ENCODE results near the gene ZC2HC1C. TPM values are rescaled to one million over a fixed set of nuclear protein-coding genes. Genes with fewer than 3 reads are reported as not detected.

The ZC2HC1C gene
- total and polyA plus RNA-seq, 2 of the 13 experiments (the other 11 are each of a cell fraction or from before 2014, with no cell fraction given) = 3.3 to 3.5 TPM

DNA sequence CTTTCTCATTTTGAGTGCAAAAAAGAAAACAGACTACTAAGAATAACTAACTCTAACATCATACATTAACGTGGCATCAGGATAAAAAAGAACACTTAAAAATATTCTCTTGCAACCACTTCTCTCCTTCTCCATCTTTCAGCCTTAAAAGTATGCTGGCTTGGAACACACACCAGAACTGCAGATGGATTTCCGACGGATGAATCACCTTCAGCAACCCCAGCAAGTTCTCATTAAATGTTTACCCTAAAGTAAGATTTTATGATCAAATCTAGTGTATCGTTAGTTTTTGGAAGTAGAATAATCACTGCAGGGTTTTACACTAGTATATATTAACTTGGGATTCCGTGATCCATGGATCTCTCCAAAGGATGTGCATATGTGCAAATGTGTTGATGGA, 56.2 kb downstream of the ZC2HC1C start:
- Histone ChIP-seq H4K20me1 (ENCODE audit: insufficient read depth, low read length) (no peaks in the 10 kb centered on the region), H3K4me2 (ENCODE audit: low read depth, low read length) (peak overlapping the region; percentile 87), H3K36me3 (replicated peaks in 1 of 2; ENCODE audit: control insufficient read depth in 1 of 2, insufficient read depth in 2 of 2, low read length in 2 of 2) (peaks cover 0 to 4% of the 10 kb centered on the region in 2 experiments; a peak in 2 of 5 replicates), H3K9ac (ENCODE audit: insufficient read depth, low read depth, low read length) (peak overlapping the region; percentile 96), H3K27me3 (ENCODE audit: control insufficient read depth in 1 of 2, insufficient read depth in 2 of 2, low read length in 2 of 2) (no peaks in the 10 kb centered on the region; a peak in 1 of 5 replicates), H3K4me3 (replicated peaks in 1 of 3; ENCODE audit: insufficient read depth in 1 of 3, low read depth in 2 of 3, low read length in 3 of 3) (peak overlapping the region; percentile 83 to 90 (median 84)), H3K9me3 (ENCODE audit: low read length) (no peaks in the 10 kb centered on the region), H3K79me2 (ENCODE audit: insufficient read depth, low read length) (peaks cover 26% of the 10 kb centered on the region), H3K27ac (ENCODE audit: extremely low read length, insufficient read depth, low read length) (no peak overlapping the region), H2AFZ (ENCODE audit: low read length) (no peak overlapping the region), H3K4me1 (ENCODE audit: insufficient read depth, low read length) (peaks cover 26% of the 10 kb centered on the region)
- no peak for ATAC-seq
- POLR2A ChIA-PET = interaction anchor here (1.4 to 2.7 kb wide), 2 partner anchors 56 to 535 kb away, joined by 4 to 7 read pairs; partner anchors contain the start of genes ERG28, TTLL5 and ZC2HC1C
- intact Hi-C loops (cut with micrococcal nuclease; ENCODE audit: unreplicated experiment) = no loop called here
- no peak for FAIRE-seq
- TF ChIP-seq GZF1 (CRISPR knock-in tag; IDR thresholded peaks at IDR 0.05) = no peak
- 0 out of 2 replicates have a peak, but pooled peaks have one; percentile 1 for TF ChIP-seq NAIF1 (CRISPR knock-in tag; IDR thresholded peaks at IDR 0.05; ENCODE audit: borderline replicate concordance)
- TF ChIP-seq ZNF562 (CRISPR knock-in tag; IDR thresholded peaks at IDR 0.05; ENCODE audit: borderline replicate concordance) = no peak
- TF ChIP-seq FOSL2 (CRISPR knock-in tag; IDR thresholded peaks at IDR 0.05) = peak; percentile 26; the same call in 1 of the 2 replicates
- TF ChIP-seq, protein P1, sequence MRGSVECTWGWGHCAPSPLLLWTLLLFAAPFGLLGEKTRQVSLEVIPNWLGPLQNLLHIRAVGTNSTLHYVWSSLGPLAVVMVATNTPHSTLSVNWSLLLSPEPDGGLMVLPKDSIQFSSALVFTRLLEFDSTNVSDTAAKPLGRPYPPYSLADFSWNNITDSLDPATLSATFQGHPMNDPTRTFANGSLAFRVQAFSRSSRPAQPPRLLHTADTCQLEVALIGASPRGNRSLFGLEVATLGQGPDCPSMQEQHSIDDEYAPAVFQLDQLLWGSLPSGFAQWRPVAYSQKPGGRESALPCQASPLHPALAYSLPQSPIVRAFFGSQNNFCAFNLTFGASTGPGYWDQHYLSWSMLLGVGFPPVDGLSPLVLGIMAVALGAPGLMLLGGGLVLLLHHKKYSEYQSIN (CRISPR knock-in tag; IDR thresholded peaks at IDR 0.05; ENCODE audit: borderline replicate concordance) = no peak
- TF ChIP-seq NCOA5 (CRISPR knock-in tag; IDR thresholded peaks at IDR 0.05) = 0 out of 2 replicates have a peak, but pooled peaks have one; percentile 54
- TF ChIP-seq GABPA (IDR thresholded peaks at IDR 0.05; ENCODE audit: low read depth, low read length) = no peak
- TF ChIP-seq GABPA (CRISPR knock-in tag; IDR thresholded peaks at IDR 0.05; ENCODE audit: low read depth) = no peak
- TF ChIP-seq ZNF317 (CRISPR knock-in tag; IDR thresholded peaks at IDR 0.05) = peak; percentile 96
- TF ChIP-seq ZFP36L1 (CRISPR knock-in tag; IDR thresholded peaks at IDR 0.05) = no peak
- TF ChIP-seq TARDBP (CRISPR knock-in tag; IDR thresholded peaks at IDR 0.05) = no peak
- TF ChIP-seq ZNF451 (CRISPR knock-in tag; IDR thresholded peaks at IDR 0.05) = no peak
- no peak for TF ChIP-seq TEAD3 (CRISPR knock-in tag; optimal IDR thresholded peaks at IDR 0.05; ENCODE audit: borderline replicate concordance)
- no peak for TF ChIP-seq ZNF572 (CRISPR knock-in tag; IDR thresholded peaks at IDR 0.05)
- CTCF ChIA-PET (ENCODE audit: low intra/inter-chr PET ratio, low total read pairs) = no interaction called here
- 66% methylated on average over 5 of the region's 5 CpGs for WGBS (ENCODE audit: low lambda C conversion rate)
- DNase-seq (ENCODE audit: low spot score) = no peak
- in situ Hi-C loops (cut with HindIII; ENCODE audit: extremely low pct_ligation_motif_present, low pct_unique_long_range_greater_than_20kb) = loop anchor here (10.0 kb wide), 1 partner anchor 359 kb away; no protein-coding TSS in a partner anchor
- BruUV-seq (replicated peaks) = no TSS peak
